H9 (cell line): ENCODE measurements around the gene HCN2. TPM values are rescaled to one million over a fixed set of nuclear protein-coding genes. Genes with fewer than 3 reads are reported as not detected.

Experiments used
- DNase-seq: peaks from one replicate; pipeline ENCODE4 v3.0.0-alpha.2; 2017
- H2AFZ ChIP-seq: one replicate; pipeline ENCODE4 v1.6.1; 2013; ENCODE audit warnings: mild to moderate bottlenecking, low read length, control low read depth, moderate library complexity
- H2AK5ac ChIP-seq: 2 replicates; pipeline ENCODE4 v1.6.1; 2013; ENCODE audit warnings: low read length, control low read depth, mixed read lengths; ENCODE audit not compliant: insufficient read length
- H2BK120ac ChIP-seq: one replicate; pipeline ENCODE4 v1.6.1; 2013; ENCODE audit warnings: low read depth, mild to moderate bottlenecking, low read length, control low read depth, inconsistent platforms; ENCODE audit not compliant: poor library complexity, severe bottlenecking
- H2BK12ac ChIP-seq: 2 replicates; pipeline ENCODE4 v1.6.1; 2013; ENCODE audit warnings: low read length, control low read depth, mixed read lengths, low read depth; ENCODE audit not compliant: insufficient read length
- H2BK15ac ChIP-seq: 2 replicates; pipeline ENCODE4 v1.6.1; 2013; ENCODE audit warnings: low read depth, low read length, control low read depth
- H2BK20ac ChIP-seq: one replicate; pipeline ENCODE4 v1.6.1; 2013; ENCODE audit warnings: low read depth, mild to moderate bottlenecking, low read length, control low read depth, inconsistent platforms; ENCODE audit not compliant: poor library complexity, severe bottlenecking
- H2BK5ac ChIP-seq: 2 replicates; pipeline ENCODE4 v1.6.1; 2013; ENCODE audit warnings: low read length, control low read depth, mixed read lengths; ENCODE audit not compliant: insufficient read length
- H3K14ac ChIP-seq: 2 replicates; pipeline ENCODE4 v1.6.1; 2013; ENCODE audit warnings: low read length, control low read depth; ENCODE audit not compliant: insufficient read depth
- H3K18ac ChIP-seq: 2 replicates; pipeline ENCODE4 v1.6.1; 2013; ENCODE audit warnings: low read depth, mild to moderate bottlenecking, mixed read lengths, low read length, control low read depth; ENCODE audit not compliant: insufficient read length
- H3K23ac ChIP-seq: 2 replicates; pipeline ENCODE4 v1.6.1; 2013; ENCODE audit warnings: low read length, control low read depth, mixed read lengths, low read depth; ENCODE audit not compliant: insufficient read length
- H3K23me2 ChIP-seq: 2 replicates; pipeline ENCODE4 v1.6.1; 2013; ENCODE audit warnings: low read depth, mild to moderate bottlenecking, mixed read lengths, low read length, control low read depth; ENCODE audit not compliant: insufficient read length, poor library complexity, severe bottlenecking
- H3K27ac ChIP-seq: 2 replicates; pipeline ENCODE4 v1.5.1; 2013; ENCODE audit warnings: low read length, control low read depth, mixed read lengths, low read depth; ENCODE audit not compliant: insufficient read length
- H3K27me3 ChIP-seq: 2 replicates; pipeline ENCODE4 v1.6.1; 2013; ENCODE audit warnings: low read length, control low read depth, inconsistent platforms; ENCODE audit not compliant: insufficient read depth
- H3K4ac ChIP-seq: 2 replicates; pipeline ENCODE4 v1.6.1; 2013; ENCODE audit warnings: low read depth, mild to moderate bottlenecking, control low read depth, inconsistent platforms, low read length, moderate library complexity
- H3K4me1 ChIP-seq: 2 replicates; pipeline ENCODE4 v1.6.1; 2013; ENCODE audit warnings: low read length, control low read depth, inconsistent platforms; ENCODE audit not compliant: insufficient read depth
- H3K4me2 ChIP-seq: 2 replicates; pipeline ENCODE4 v1.6.1; 2013; ENCODE audit warnings: low read length, control low read depth, mixed read lengths; ENCODE audit not compliant: insufficient read length, insufficient read depth
- H3K56ac ChIP-seq: 2 replicates; pipeline ENCODE4 v1.6.1; 2013; ENCODE audit warnings: low read depth, mild to moderate bottlenecking, mixed read lengths, low read length, control low read depth; ENCODE audit not compliant: insufficient read length
- H3K79me1 ChIP-seq: 2 replicates; pipeline ENCODE4 v1.6.1; 2013; ENCODE audit warnings: low read depth, mild to moderate bottlenecking, moderate library complexity, low read length, control low read depth, inconsistent platforms; ENCODE audit not compliant: insufficient read depth, poor library complexity, severe bottlenecking
- H3K79me2 ChIP-seq: 2 replicates; pipeline ENCODE4 v1.6.1; 2013; ENCODE audit warnings: low read length, control low read depth, inconsistent platforms; ENCODE audit not compliant: insufficient read depth
- H3K9ac ChIP-seq: 2 replicates; pipeline ENCODE4 v1.6.1; 2013; ENCODE audit warnings: low read length, control low read depth, mixed read lengths; ENCODE audit not compliant: insufficient read length; ENCODE audit errors: extremely low read depth
- H3K9me3 ChIP-seq: one replicate; pipeline ENCODE4 v1.6.1; 2013; ENCODE audit warnings: low read depth, low read length, inconsistent platforms; ENCODE audit not compliant: control insufficient read depth
- H3T11ph ChIP-seq: one replicate; pipeline ENCODE4 v1.6.1; 2013; ENCODE audit warnings: mild to moderate bottlenecking, low read length, control low read depth, inconsistent platforms
- H4K20me1 ChIP-seq: one replicate; pipeline ENCODE4 v1.6.1; 2013; ENCODE audit not compliant: control insufficient read depth, insufficient read length, insufficient read depth
- H4K5ac ChIP-seq: 2 replicates; pipeline ENCODE4 v1.6.1; 2013; ENCODE audit warnings: low read depth, mild to moderate bottlenecking, mixed read lengths, low read length, control low read depth; ENCODE audit not compliant: insufficient read length
- H4K8ac ChIP-seq: replicated peaks from 2 replicates; pipeline ENCODE4 v1.6.1; 2013; ENCODE audit warnings: low read length, control low read depth, mixed read lengths, low read depth; ENCODE audit not compliant: insufficient read length
- H4K91ac ChIP-seq: 2 replicates; pipeline ENCODE4 v1.6.1; 2013; ENCODE audit warnings: low read depth, mild to moderate bottlenecking, moderate library complexity, mixed read lengths, low read length, control low read depth; ENCODE audit not compliant: insufficient read length
- H3K27ac Mint-ChIP-seq, 3 experiments: 2 replicates in 2 of 3; 3 replicates in 1 of 3; pipeline ENCODE4 v1.8.0; 2020 to 2021; ENCODE audit warnings: mixed read lengths in 3 of 3, mild to moderate bottlenecking in 1 of 3, moderate library complexity in 1 of 3
- H3K27me3 Mint-ChIP-seq: 2 replicates; pipeline ENCODE4 v1.8.0; 2021; ENCODE audit warnings: low read depth, mild to moderate bottlenecking, moderate library complexity, mixed read lengths
- H3K36me3 Mint-ChIP-seq, 3 experiments: 2 replicates in 2 of 3; 3 replicates in 1 of 3; pipeline ENCODE4 v1.8.0; 2020 to 2021; ENCODE audit warnings: low read depth in 3 of 3, mixed read lengths in 3 of 3; ENCODE audit not compliant: insufficient read depth in 1 of 3
- H3K4me1 Mint-ChIP-seq, 2 experiments: 2 replicates each; pipeline ENCODE4 v1.8.0; 2020; ENCODE audit warnings: mixed read lengths in 2 of 2
- H3K4me3 Mint-ChIP-seq, 2 experiments: 2 replicates in 1 of 2; 3 replicates in 1 of 2; pipeline ENCODE4 v1.8.0; 2020 to 2021; ENCODE audit warnings: mild to moderate bottlenecking in 2 of 2, mixed read lengths in 2 of 2, moderate library complexity in 1 of 2
- H3K9me3 Mint-ChIP-seq, 2 experiments: 2 replicates in 1 of 2; 3 replicates in 1 of 2; pipeline ENCODE4 v1.8.0; 2020; ENCODE audit warnings: mild to moderate bottlenecking in 2 of 2, mixed read lengths in 2 of 2, moderate library complexity in 1 of 2
- WGBS: extraction: QIAGEN DNeasy Blood & Tissue Kit; methylation state at CpG from one replicate; pipeline ENCODE4 v1.1.7; 2013; ENCODE audit warnings: missing lambda C conversion rate, low lambda C conversion rate, mixed read lengths; ENCODE audit not compliant: insufficient read length; ENCODE audit errors: extremely low coverage; 5-methylcytosine and 5-hydroxymethylcytosine counted together
- total RNA-seq: library from RNA; stranded (reverse); gene quantifications from 2 replicates; pipeline ENCODE4 v1.2.1, GENCODE V29; 2021
- TF ChIP-seq, protein P1 (sequence below): fragments of 200-600 bp; sonication (generic); conservative IDR thresholded peaks from 3 replicates; pipeline ENCODE4 v1.8.0; 2021; ENCODE audit warnings: antibody characterized with exemption, mild to moderate bottlenecking

Gene HCN2
- total RNA-seq, 1 experiment from 2014 or later: 3.7 TPM

DNA sequence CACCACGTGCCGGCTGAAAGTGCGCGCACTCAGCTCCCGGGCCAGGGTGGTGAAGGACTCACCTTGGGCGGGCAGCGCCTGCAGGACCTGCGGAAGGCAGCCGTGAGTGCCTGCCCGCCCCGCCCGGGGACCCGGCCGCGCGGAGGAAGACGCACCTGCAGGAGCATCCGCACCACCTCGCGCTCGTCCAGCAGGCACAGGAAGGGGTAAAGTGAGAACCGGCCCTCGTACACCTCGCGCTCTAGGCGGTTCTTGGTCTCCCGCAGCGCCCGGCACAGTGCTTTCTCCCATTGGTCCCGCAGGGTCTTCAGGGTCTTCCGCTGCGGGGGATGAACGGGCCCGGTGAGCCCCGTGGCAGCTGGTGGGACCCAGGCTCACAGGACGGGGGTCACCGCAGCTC, 33.0 kb downstream of the HCN2 start:
- Histone ChIP-seq H2BK12ac (no peak overlapping the region), H3K14ac (no peak overlapping the region), H3K4me1 (no peaks in the 10 kb centered on the region), H3K27me3 (no peaks in the 10 kb centered on the region), H3K23ac (no peak overlapping the region), H4K91ac (no peak overlapping the region), H4K8ac (no peak overlapping the region), H3K23me2 (no peaks in the 10 kb centered on the region), H3K9ac (no peak overlapping the region), H2BK20ac (no peak overlapping the region), H3K9me3 (no peaks in the 10 kb centered on the region), H3K18ac (no peak overlapping the region), H2BK15ac (no peak overlapping the region), H3K4ac (no peak overlapping the region), H2BK5ac (no peak overlapping the region), H3K27ac (no peak overlapping the region), H4K20me1 (no peaks in the 10 kb centered on the region), H2AFZ (no peak overlapping the region), H3K4me2 (no peak overlapping the region), H3K79me1 (peaks cover under 1% of the 10 kb centered on the region), H3K79me2 (no peaks in the 10 kb centered on the region), H3T11ph (no peak overlapping the region), H3K56ac (no peak overlapping the region), H2BK120ac (no peak overlapping the region), H4K5ac (no peak overlapping the region), H2AK5ac (no peak overlapping the region)
- Mint-ChIP-seq H3K36me3 (peaks cover 24 to 52% (median 42%) of the 10 kb centered on the region in 3 experiments; a peak in 6 of 7 replicates), H3K4me3 (no peak overlapping the region), H3K9me3 (no peaks in the 10 kb centered on the region), H3K4me1 (no peaks in the 10 kb centered on the region), H3K27ac (no peak overlapping the region), H3K27me3 (no peaks in the 10 kb centered on the region)
- no CpG with 5 or more reads among the region's 37 CpGs for WGBS
- peak; percentile 29 for DNase-seq
- TF ChIP-seq, protein P1, sequence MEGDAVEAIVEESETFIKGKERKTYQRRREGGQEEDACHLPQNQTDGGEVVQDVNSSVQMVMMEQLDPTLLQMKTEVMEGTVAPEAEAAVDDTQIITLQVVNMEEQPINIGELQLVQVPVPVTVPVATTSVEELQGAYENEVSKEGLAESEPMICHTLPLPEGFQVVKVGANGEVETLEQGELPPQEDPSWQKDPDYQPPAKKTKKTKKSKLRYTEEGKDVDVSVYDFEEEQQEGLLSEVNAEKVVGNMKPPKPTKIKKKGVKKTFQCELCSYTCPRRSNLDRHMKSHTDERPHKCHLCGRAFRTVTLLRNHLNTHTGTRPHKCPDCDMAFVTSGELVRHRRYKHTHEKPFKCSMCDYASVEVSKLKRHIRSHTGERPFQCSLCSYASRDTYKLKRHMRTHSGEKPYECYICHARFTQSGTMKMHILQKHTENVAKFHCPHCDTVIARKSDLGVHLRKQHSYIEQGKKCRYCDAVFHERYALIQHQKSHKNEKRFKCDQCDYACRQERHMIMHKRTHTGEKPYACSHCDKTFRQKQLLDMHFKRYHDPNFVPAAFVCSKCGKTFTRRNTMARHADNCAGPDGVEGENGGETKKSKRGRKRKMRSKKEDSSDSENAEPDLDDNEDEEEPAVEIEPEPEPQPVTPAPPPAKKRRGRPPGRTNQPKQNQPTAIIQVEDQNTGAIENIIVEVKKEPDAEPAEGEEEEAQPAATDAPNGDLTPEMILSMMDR: no peak
